Measurements from ENCODE around the gene TMEM9. TPM values are rescaled to one million over a fixed set of nuclear protein-coding genes. Genes with fewer than 3 reads are reported as not detected.

The TMEM9 gene
- total and polyA plus RNA-seq, 2 of the 8 experiments (the other 6 are each of a cell fraction or from before 2014, with no cell fraction given) = 79.9 to 181 TPM

- no peak overlapping the region; the same call in 1 of the 2 replicates for H2AK5ac ChIP-seq (ENCODE audit: low read depth, low read length)
- H3K27ac ChIP-seq (ENCODE audit: low read depth, low read length) = no peak overlapping the region
- H4K8ac ChIP-seq (ENCODE audit: extremely low read depth, insufficient read depth, low read length) = no peak overlapping the region
- H3K4me3 ChIP-seq (ENCODE audit: extremely low read depth in 1 of 4, insufficient read depth in 2 of 4, low read depth in 3 of 4, low read length in 4 of 4) = no peak overlapping the region
- no peaks in the 10 kb centered on the region for H4K20me1 ChIP-seq (replicated peaks in 1 of 2; ENCODE audit: control insufficient read depth in 1 of 2, insufficient read depth in 2 of 2, low read length in 2 of 2)
- no peak overlapping the region for H3K18ac ChIP-seq (ENCODE audit: extremely low read depth, low read length)
- 0 out of 2 replicates have a peak overlapping the region, but pooled peaks have one; percentile 3 for H2BK15ac ChIP-seq (ENCODE audit: low read length)
- no peak overlapping the region for H2BK5ac ChIP-seq (ENCODE audit: low read depth, low read length)
- no peak for DNase-seq (ENCODE audit: low read depth in 1 of 2, low spot score in 2 of 2)
- no peak overlapping the region for H3K56ac ChIP-seq (replicated peaks; ENCODE audit: insufficient read length, low read depth, low read length)
- TF ChIP-seq KDM4A (IDR thresholded peaks at IDR 0.05; ENCODE audit: low read depth, low read length, severe bottlenecking) (no peak), YY1 (IDR thresholded peaks at IDR 0.05; ENCODE audit: low read depth, low read length) (no peak), CHD1 (IDR thresholded peaks at IDR 0.05; ENCODE audit: low read depth, low read length) (no peak), RBBP5 (IDR thresholded peaks at IDR 0.05; ENCODE audit: borderline replicate concordance, low read depth, low read length) (no peak), RAD21 (IDR thresholded peaks at IDR 0.05 in 1 of 2, conservative IDR thresholded peaks at IDR 0.05 in 1 of 2; ENCODE audit: low read depth in 2 of 2, low read length in 2 of 2) (no peak)
- peaks cover 0 to 2% (median 0%) of the 10 kb centered on the region in 4 experiments; a peak in 2 of 7 replicates for H3K27me3 ChIP-seq (replicated peaks in 1 of 4; ENCODE audit: control insufficient read depth in 3 of 4, extremely low read depth in 1 of 4, insufficient read depth in 3 of 4, low read length in 3 of 4)
- FAIRE-seq = no peak
- H3K4me1 ChIP-seq (replicated peaks in 1 of 4; ENCODE audit: control insufficient read depth in 3 of 4, insufficient read depth in 4 of 4, low read length in 3 of 4) = peaks cover 0 to 5% (median 0%) of the 10 kb centered on the region in 4 experiments; a peak in 2 of 7 replicates
- no peak overlapping the region for H2BK12ac ChIP-seq (ENCODE audit: low read depth, low read length)
- no peak overlapping the region for H2BK20ac ChIP-seq (ENCODE audit: low read length)
- no peak overlapping the region for H3K4ac ChIP-seq (replicated peaks; ENCODE audit: insufficient read length, low read depth, low read length)
- no peaks in the 10 kb centered on the region for H3K79me1 ChIP-seq (ENCODE audit: low read depth, low read length)
- no peak overlapping the region for H4K91ac ChIP-seq (replicated peaks; ENCODE audit: insufficient read length, low read length)
- H3K79me2 ChIP-seq (ENCODE audit: control insufficient read depth in 1 of 2, insufficient read depth in 2 of 2, low read length in 2 of 2) = no peaks in the 10 kb centered on the region
- H3K9ac ChIP-seq (replicated peaks in 1 of 4; ENCODE audit: extremely low read depth in 1 of 4, low read depth in 3 of 4, low read length in 3 of 4) = no peak overlapping the region
- H3K14ac ChIP-seq (ENCODE audit: insufficient read length) = no peak overlapping the region
- ChIA-PET POLR2A (ENCODE audit: partially characterized antibody) (interaction anchor here (1.0 to 1.5 kb wide), 2 partner anchors 14 to 26 kb away, joined by 3 read pairs; partner anchors contain the start of gene IGFN1), CTCF (ENCODE audit: partially characterized antibody) (interaction anchor here (0.6 to 3.1 kb wide), 4 partner anchors 31 to 733 kb away, joined by 4 to 8 read pairs (median 6); no protein-coding TSS in a partner anchor)
- no peak overlapping the region for H2AFZ ChIP-seq (ENCODE audit: low read length)
- WGBS, 2 experiments (ENCODE audit: extremely low coverage in 1 of 2, insufficient coverage in 1 of 2, insufficient read length in 1 of 2, insufficient replicate concordance in 2 of 2, low coverage in 1 of 2, low lambda C conversion rate in 2 of 2, missing lambda C conversion rate in 1 of 2) = 75% methylated on average over 2 of the region's 2 CpGs; no CpG with 5 or more reads in 1 of the 2 experiments
- H2BK120ac ChIP-seq (replicated peaks; ENCODE audit: low read depth, low read length) = no peak overlapping the region
- no peak overlapping the region for H4K5ac ChIP-seq (ENCODE audit: insufficient read length, low read depth, low read length)
- no peak overlapping the region for H3K23ac ChIP-seq (ENCODE audit: insufficient read length)
- H3K4me2 ChIP-seq (ENCODE audit: insufficient read depth in 1 of 2, low read depth in 2 of 2, low read length in 2 of 2) = no peak overlapping the region
- no peaks in the 10 kb centered on the region for H3K9me3 ChIP-seq (ENCODE audit: insufficient read depth in 2 of 2, low read depth in 1 of 2, low read length in 1 of 2)
- no peaks in the 10 kb centered on the region; a peak in 1 of 8 replicates for H3K36me3 ChIP-seq (ENCODE audit: control insufficient read depth in 2 of 4, insufficient read depth in 4 of 4, low read length in 3 of 4)
- H3K23me2 ChIP-seq (ENCODE audit: low read depth, low read length) = no peaks in the 10 kb centered on the region; the same call in 1 of the 2 replicates
Observed at GRCh38 chr1:201176940-201177339, 22.7 kb upstream of the TMEM9 start.
